GM12801 (cell line): ENCODE measurements around the gene NHSL2.

Experiments used
- CTCF ChIP-seq: IDR thresholded peaks from one replicate; pipeline ENCODE4 v1.5.1; 2011; ENCODE audit warnings: control low read depth; ENCODE audit not compliant: insufficient read length; ENCODE audit errors: extremely low read depth

NHSL2 gene

GRCh38 chrX:72125331-72126047, 214.8 kb downstream of the NHSL2 start:
- no peak for TF ChIP-seq CTCF

- no peak for TF ChIP-seq CTCF
Observed at GRCh38 chrX:72126048-72126415, 215.4 kb downstream of the NHSL2 start.

GRCh38 chrX:72126539-72127140, 216.0 kb downstream of the NHSL2 start:
- no peak for TF ChIP-seq CTCF

- no peak for TF ChIP-seq CTCF
Observed at GRCh38 chrX:72127332-72127731, 216.7 kb downstream of the NHSL2 start.

GRCh38 chrX:72128183-72128834, 217.7 kb downstream of the NHSL2 start:
- TF ChIP-seq CTCF: no peak

- TF ChIP-seq CTCF: no peak
Observed at GRCh38 chrX:72128881-72129280, 218.2 kb downstream of the NHSL2 start.

GRCh38 chrX:72129661-72130060, 219.0 kb downstream of the NHSL2 start:
- no peak for TF ChIP-seq CTCF
